H9 (cell line): ENCODE measurements around the gene CDKN2B. TPM values are rescaled to one million over a fixed set of nuclear protein-coding genes. Genes with fewer than 3 reads are reported as not detected.

ENCODE experiments used
- DNase-seq: peaks from one replicate; pipeline ENCODE4 v3.0.0-alpha.2; 2017
- H2AFZ ChIP-seq: one replicate; pipeline ENCODE4 v1.6.1; 2013; ENCODE audit warnings: mild to moderate bottlenecking, low read length, control low read depth, moderate library complexity
- H2AK5ac ChIP-seq: 2 replicates; pipeline ENCODE4 v1.6.1; 2013; ENCODE audit warnings: low read length, control low read depth, mixed read lengths; ENCODE audit not compliant: insufficient read length
- H2BK120ac ChIP-seq: one replicate; pipeline ENCODE4 v1.6.1; 2013; ENCODE audit warnings: low read depth, mild to moderate bottlenecking, low read length, control low read depth, inconsistent platforms; ENCODE audit not compliant: poor library complexity, severe bottlenecking
- H2BK12ac ChIP-seq: 2 replicates; pipeline ENCODE4 v1.6.1; 2013; ENCODE audit warnings: low read length, control low read depth, mixed read lengths, low read depth; ENCODE audit not compliant: insufficient read length
- H2BK15ac ChIP-seq: 2 replicates; pipeline ENCODE4 v1.6.1; 2013; ENCODE audit warnings: low read depth, low read length, control low read depth
- H2BK20ac ChIP-seq: one replicate; pipeline ENCODE4 v1.6.1; 2013; ENCODE audit warnings: low read depth, mild to moderate bottlenecking, low read length, control low read depth, inconsistent platforms; ENCODE audit not compliant: poor library complexity, severe bottlenecking
- H2BK5ac ChIP-seq: 2 replicates; pipeline ENCODE4 v1.6.1; 2013; ENCODE audit warnings: low read length, control low read depth, mixed read lengths; ENCODE audit not compliant: insufficient read length
- H3K14ac ChIP-seq: 2 replicates; pipeline ENCODE4 v1.6.1; 2013; ENCODE audit warnings: low read length, control low read depth; ENCODE audit not compliant: insufficient read depth
- H3K18ac ChIP-seq: 2 replicates; pipeline ENCODE4 v1.6.1; 2013; ENCODE audit warnings: low read depth, mild to moderate bottlenecking, mixed read lengths, low read length, control low read depth; ENCODE audit not compliant: insufficient read length
- H3K23ac ChIP-seq: 2 replicates; pipeline ENCODE4 v1.6.1; 2013; ENCODE audit warnings: low read length, control low read depth, mixed read lengths, low read depth; ENCODE audit not compliant: insufficient read length
- H3K23me2 ChIP-seq: 2 replicates; pipeline ENCODE4 v1.6.1; 2013; ENCODE audit warnings: low read depth, mild to moderate bottlenecking, mixed read lengths, low read length, control low read depth; ENCODE audit not compliant: insufficient read length, poor library complexity, severe bottlenecking
- H3K27ac ChIP-seq: 2 replicates; pipeline ENCODE4 v1.5.1; 2013; ENCODE audit warnings: low read length, control low read depth, mixed read lengths, low read depth; ENCODE audit not compliant: insufficient read length
- H3K27me3 ChIP-seq: 2 replicates; pipeline ENCODE4 v1.6.1; 2013; ENCODE audit warnings: low read length, control low read depth, inconsistent platforms; ENCODE audit not compliant: insufficient read depth
- H3K4ac ChIP-seq: 2 replicates; pipeline ENCODE4 v1.6.1; 2013; ENCODE audit warnings: low read depth, mild to moderate bottlenecking, control low read depth, inconsistent platforms, low read length, moderate library complexity
- H3K4me1 ChIP-seq: 2 replicates; pipeline ENCODE4 v1.6.1; 2013; ENCODE audit warnings: low read length, control low read depth, inconsistent platforms; ENCODE audit not compliant: insufficient read depth
- H3K4me2 ChIP-seq: 2 replicates; pipeline ENCODE4 v1.6.1; 2013; ENCODE audit warnings: low read length, control low read depth, mixed read lengths; ENCODE audit not compliant: insufficient read length, insufficient read depth
- H3K56ac ChIP-seq: 2 replicates; pipeline ENCODE4 v1.6.1; 2013; ENCODE audit warnings: low read depth, mild to moderate bottlenecking, mixed read lengths, low read length, control low read depth; ENCODE audit not compliant: insufficient read length
- H3K79me1 ChIP-seq: 2 replicates; pipeline ENCODE4 v1.6.1; 2013; ENCODE audit warnings: low read depth, mild to moderate bottlenecking, moderate library complexity, low read length, control low read depth, inconsistent platforms; ENCODE audit not compliant: insufficient read depth, poor library complexity, severe bottlenecking
- H3K79me2 ChIP-seq: 2 replicates; pipeline ENCODE4 v1.6.1; 2013; ENCODE audit warnings: low read length, control low read depth, inconsistent platforms; ENCODE audit not compliant: insufficient read depth
- H3K9ac ChIP-seq: 2 replicates; pipeline ENCODE4 v1.6.1; 2013; ENCODE audit warnings: low read length, control low read depth, mixed read lengths; ENCODE audit not compliant: insufficient read length; ENCODE audit errors: extremely low read depth
- H3K9me3 ChIP-seq: one replicate; pipeline ENCODE4 v1.6.1; 2013; ENCODE audit warnings: low read depth, low read length, inconsistent platforms; ENCODE audit not compliant: control insufficient read depth
- H3T11ph ChIP-seq: one replicate; pipeline ENCODE4 v1.6.1; 2013; ENCODE audit warnings: mild to moderate bottlenecking, low read length, control low read depth, inconsistent platforms
- H4K20me1 ChIP-seq: one replicate; pipeline ENCODE4 v1.6.1; 2013; ENCODE audit not compliant: control insufficient read depth, insufficient read length, insufficient read depth
- H4K5ac ChIP-seq: 2 replicates; pipeline ENCODE4 v1.6.1; 2013; ENCODE audit warnings: low read depth, mild to moderate bottlenecking, mixed read lengths, low read length, control low read depth; ENCODE audit not compliant: insufficient read length
- H4K8ac ChIP-seq: replicated peaks from 2 replicates; pipeline ENCODE4 v1.6.1; 2013; ENCODE audit warnings: low read length, control low read depth, mixed read lengths, low read depth; ENCODE audit not compliant: insufficient read length
- H4K91ac ChIP-seq: 2 replicates; pipeline ENCODE4 v1.6.1; 2013; ENCODE audit warnings: low read depth, mild to moderate bottlenecking, moderate library complexity, mixed read lengths, low read length, control low read depth; ENCODE audit not compliant: insufficient read length
- H3K27ac Mint-ChIP-seq, 3 experiments: 2 replicates in 2 of 3; 3 replicates in 1 of 3; pipeline ENCODE4 v1.8.0; 2020 to 2021; ENCODE audit warnings: mixed read lengths in 3 of 3, mild to moderate bottlenecking in 1 of 3, moderate library complexity in 1 of 3
- H3K27me3 Mint-ChIP-seq: 2 replicates; pipeline ENCODE4 v1.8.0; 2021; ENCODE audit warnings: low read depth, mild to moderate bottlenecking, moderate library complexity, mixed read lengths
- H3K36me3 Mint-ChIP-seq, 3 experiments: 2 replicates in 2 of 3; 3 replicates in 1 of 3; pipeline ENCODE4 v1.8.0; 2020 to 2021; ENCODE audit warnings: low read depth in 3 of 3, mixed read lengths in 3 of 3; ENCODE audit not compliant: insufficient read depth in 1 of 3
- H3K4me1 Mint-ChIP-seq, 2 experiments: 2 replicates each; pipeline ENCODE4 v1.8.0; 2020; ENCODE audit warnings: mixed read lengths in 2 of 2
- H3K4me3 Mint-ChIP-seq, 2 experiments: 2 replicates in 1 of 2; 3 replicates in 1 of 2; pipeline ENCODE4 v1.8.0; 2020 to 2021; ENCODE audit warnings: mild to moderate bottlenecking in 2 of 2, mixed read lengths in 2 of 2, moderate library complexity in 1 of 2
- H3K9me3 Mint-ChIP-seq, 2 experiments: 2 replicates in 1 of 2; 3 replicates in 1 of 2; pipeline ENCODE4 v1.8.0; 2020; ENCODE audit warnings: mild to moderate bottlenecking in 2 of 2, mixed read lengths in 2 of 2, moderate library complexity in 1 of 2
- total RNA-seq: library from RNA; stranded (reverse); gene quantifications from 2 replicates; pipeline ENCODE4 v1.2.1, GENCODE V29; 2021
- TF ChIP-seq, protein P1 (sequence below): fragments of 200-600 bp; sonication (generic); conservative IDR thresholded peaks from 3 replicates; pipeline ENCODE4 v1.8.0; 2021; ENCODE audit warnings: antibody characterized with exemption, mild to moderate bottlenecking

Gene CDKN2B
- total RNA-seq, 1 experiment from 2014 or later: 0.13 TPM

DNA sequence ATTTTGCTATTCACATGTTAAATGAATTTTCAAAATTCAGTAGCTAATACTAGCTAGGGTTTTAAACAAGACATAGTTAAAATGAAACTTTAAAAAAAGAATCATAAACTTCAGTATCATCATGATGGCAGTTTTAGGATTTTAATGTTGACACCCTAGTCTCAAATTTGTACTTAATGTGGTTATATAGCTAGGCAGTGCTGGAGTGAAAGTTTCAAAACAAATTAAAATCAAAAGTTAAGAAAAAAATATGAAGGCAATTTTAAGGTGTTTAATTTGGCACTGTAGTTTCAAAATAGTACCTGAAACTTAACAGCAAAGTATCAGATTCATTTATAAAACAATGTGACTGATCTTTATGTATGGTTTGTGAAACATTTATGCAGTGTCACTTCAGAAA, 19.3 kb upstream of the CDKN2B start:
- H3K9me3 Mint-ChIP-seq: no peaks in the 10 kb centered on the region; a peak in 1 of 5 replicates
- Histone ChIP-seq H3K56ac (no peak overlapping the region), H2AK5ac (no peak overlapping the region), H3K27me3 (no peaks in the 10 kb centered on the region), H4K8ac (no peak overlapping the region), H4K91ac (no peak overlapping the region), H3K18ac (no peak overlapping the region), H3K23ac (no peak overlapping the region), H2BK5ac (no peak overlapping the region), H3K14ac (no peak overlapping the region), H2BK20ac (no peak overlapping the region), H3K4ac (no peak overlapping the region), H3K27ac (no peak overlapping the region), H3K23me2 (no peaks in the 10 kb centered on the region), H4K20me1 (no peaks in the 10 kb centered on the region), H3K4me2 (no peak overlapping the region), H2BK12ac (no peak overlapping the region), H3T11ph (no peak overlapping the region), H2BK15ac (no peak overlapping the region), H3K9me3 (no peaks in the 10 kb centered on the region), H3K79me1 (no peaks in the 10 kb centered on the region), H2AFZ (no peak overlapping the region), H3K9ac (no peak overlapping the region), H4K5ac (no peak overlapping the region), H3K4me1 (peaks cover 3% of the 10 kb centered on the region; the same call in 1 of the 2 replicates), H2BK120ac (no peak overlapping the region), H3K79me2 (no peaks in the 10 kb centered on the region)
- H3K27ac Mint-ChIP-seq: no peak overlapping the region
- H3K4me1 Mint-ChIP-seq: peaks cover 5 to 11% of the 10 kb centered on the region in 2 experiments; a peak in 3 of 4 replicates
- H3K27me3 Mint-ChIP-seq: peaks cover 1% of the 10 kb centered on the region
- DNase-seq: no peak
- TF ChIP-seq, protein P1, sequence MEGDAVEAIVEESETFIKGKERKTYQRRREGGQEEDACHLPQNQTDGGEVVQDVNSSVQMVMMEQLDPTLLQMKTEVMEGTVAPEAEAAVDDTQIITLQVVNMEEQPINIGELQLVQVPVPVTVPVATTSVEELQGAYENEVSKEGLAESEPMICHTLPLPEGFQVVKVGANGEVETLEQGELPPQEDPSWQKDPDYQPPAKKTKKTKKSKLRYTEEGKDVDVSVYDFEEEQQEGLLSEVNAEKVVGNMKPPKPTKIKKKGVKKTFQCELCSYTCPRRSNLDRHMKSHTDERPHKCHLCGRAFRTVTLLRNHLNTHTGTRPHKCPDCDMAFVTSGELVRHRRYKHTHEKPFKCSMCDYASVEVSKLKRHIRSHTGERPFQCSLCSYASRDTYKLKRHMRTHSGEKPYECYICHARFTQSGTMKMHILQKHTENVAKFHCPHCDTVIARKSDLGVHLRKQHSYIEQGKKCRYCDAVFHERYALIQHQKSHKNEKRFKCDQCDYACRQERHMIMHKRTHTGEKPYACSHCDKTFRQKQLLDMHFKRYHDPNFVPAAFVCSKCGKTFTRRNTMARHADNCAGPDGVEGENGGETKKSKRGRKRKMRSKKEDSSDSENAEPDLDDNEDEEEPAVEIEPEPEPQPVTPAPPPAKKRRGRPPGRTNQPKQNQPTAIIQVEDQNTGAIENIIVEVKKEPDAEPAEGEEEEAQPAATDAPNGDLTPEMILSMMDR: no peak
- no peak overlapping the region for H3K4me3 Mint-ChIP-seq
- no peaks in the 10 kb centered on the region for H3K36me3 Mint-ChIP-seq
